Omental fat pad (tissue), 4 donors: Measurements from ENCODE around the gene PIGB. TPM values are rescaled to one million over a fixed set of nuclear protein-coding genes. Genes with fewer than 3 reads are reported as not detected.
A peak's percentile ranks its signal among the peaks of the same experiment; 100 is the strongest.

Source experiments
- ATAC-seq: fragments of 150-250 bp; one replicate; pipeline ENCODE4 v1.9.1; 2016; ENCODE audit warnings: mild to moderate bottlenecking, moderate library complexity; ENCODE audit not compliant: low FRiP score
- DNase-seq: peaks from one replicate; pipeline ENCODE4 v3.0.0-alpha.2; 2019; ENCODE audit warnings: low spot score
- CTCF ChIP-seq, 3 donors: fragments of 450-650 bp; IDR thresholded peaks; one replicate each; pipeline ENCODE4 v1.5.1; 2016 to 2017; ENCODE audit warnings: antibody characterized with exemption in 3 of 3, mild to moderate bottlenecking in 3 of 3, moderate library complexity in 2 of 3
- total RNA-seq, 4 donors: library from RNA; depleted of rRNA; stranded (reverse); fragments of >200 nt; gene quantifications; one replicate each; pipeline ENCODE4 v1.1.0, GENCODE V29; 2016

PIGB gene
- 10 to 100 TPM in 3 of 4 donors, 1 to 10 TPM in 1; 8.2 to 14.5 (median 11.1) TPM for total RNA-seq

DNA sequence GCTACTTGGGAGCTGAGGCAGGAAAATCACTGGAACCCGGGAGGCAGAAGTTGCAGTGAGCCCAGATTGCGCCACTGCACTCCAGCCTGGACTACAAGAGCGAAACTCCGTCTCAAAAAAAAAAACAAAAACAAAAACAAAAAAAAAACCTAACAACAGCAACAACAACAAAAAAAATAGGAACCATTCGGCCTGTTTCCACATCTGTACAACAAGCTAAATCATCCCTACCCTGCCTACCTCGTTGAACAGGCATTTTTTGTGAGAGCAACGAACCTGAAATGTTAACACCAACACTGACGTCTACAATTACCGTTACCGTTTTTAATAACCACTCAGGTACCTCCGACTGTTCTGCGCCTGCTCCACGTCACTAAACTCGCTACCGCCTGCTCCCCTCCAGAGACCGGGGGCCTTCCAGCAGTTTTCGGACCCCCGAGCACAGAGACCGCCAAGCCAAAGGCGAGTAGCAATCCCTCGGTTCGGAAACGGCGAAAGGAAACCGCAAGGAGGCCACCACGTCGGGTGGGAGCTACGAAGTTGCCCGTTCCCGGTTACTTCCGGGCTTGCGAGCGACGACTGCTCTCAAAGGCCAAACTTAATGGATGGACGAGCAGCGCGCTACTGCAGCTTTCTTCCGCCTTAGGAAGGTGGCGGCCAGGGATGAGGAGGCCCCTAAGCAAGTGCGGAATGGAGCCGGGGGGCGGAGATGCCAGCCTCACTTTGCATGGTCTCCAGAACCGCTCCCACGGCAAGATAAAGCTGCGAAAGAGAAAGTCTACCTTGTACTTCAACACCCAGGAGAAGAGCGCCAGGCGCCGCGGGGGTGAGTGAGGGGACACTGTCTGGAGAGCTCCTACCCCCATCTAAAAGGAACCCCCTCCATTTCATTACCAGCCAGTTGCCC is at the start of gene PIGB, which contains the start of gene PIGBOS1:
Gene PIGB, plus strand, starts transcription at position 635 of the 907 bp plus-strand sequence. Its CDS starts 29 bp downstream, at position 664.
Gene PIGBOS1, minus strand, starts transcription at position 536 of the 907 bp plus-strand sequence. CDS start 1,331 bp downstream, outside the sequence.
- ATAC-seq, result peak; percentile 97
- no peak for TF ChIP-seq CTCF (IDR thresholded peaks at IDR 0.05)
- peak; percentile 44 for DNase-seq

- no peak for DNase-seq
- no peak for TF ChIP-seq CTCF (IDR thresholded peaks at IDR 0.05)
- ATAC-seq, result no peak
Measured at GRCh38 chr15:55270291-55270690, 48.7 kb upstream of the PIGB start.

GRCh38 chr15:55276324-55276723 is 42.7 kb upstream of the PIGB start:
- no peak for TF ChIP-seq CTCF (IDR thresholded peaks at IDR 0.05)
- ATAC-seq (no peak), DNase-seq (no peak)

GRCh38 chr15:55277116-55277564 is 41.9 kb upstream of the PIGB start:
- DNase-seq, result no peak
- TF ChIP-seq CTCF (IDR thresholded peaks at IDR 0.05), result no peak
- no peak for ATAC-seq

DNA sequence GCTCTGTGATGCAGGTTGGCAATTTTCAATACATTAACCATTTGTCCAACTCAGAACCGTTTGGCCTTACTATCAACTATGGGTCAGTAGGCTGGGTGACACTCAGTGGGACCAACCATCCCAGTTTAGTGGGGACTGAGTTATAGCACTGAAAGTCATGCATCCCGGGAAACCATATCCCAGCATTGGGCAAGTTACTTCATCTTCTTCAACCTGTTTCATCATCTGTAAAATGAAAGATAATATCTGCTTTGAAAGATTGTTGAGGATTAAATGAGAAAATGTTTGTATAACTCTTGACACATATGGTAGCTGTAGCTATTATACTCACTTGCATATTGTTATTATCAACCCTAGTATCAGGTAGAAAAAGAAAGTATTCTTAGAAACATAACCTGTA is 41.3 kb upstream of the PIGB start:
- ATAC-seq, result no peak
- DNase-seq, result no peak
- TF ChIP-seq CTCF (IDR thresholded peaks at IDR 0.05), result no peak

- DNase-seq (no peak), ATAC-seq (no peak)
- no peak for TF ChIP-seq CTCF (IDR thresholded peaks at IDR 0.05)
Measured at GRCh38 chr15:55279100-55279745, 39.8 kb upstream of the PIGB start.
